HG03066 (cell line): ENCODE results near the gene C17orf100.

ENCODE experiments used
- ATAC-seq: cut with Tn5 transposase; IDR thresholded peaks from one replicate; pipeline ENCODE4 v1.9.1; 2021; ENCODE audit warnings: low read depth; ENCODE audit not compliant: unreplicated experiment

The C17orf100 gene

GRCh38 chr17:6651354-6651918 lies at the start of gene C17orf100, which contains the start of gene MED31:
Gene C17orf100, plus strand, starts transcription at chr17:6651762. Its CDS starts 152 bp downstream, at chr17:6651914.
Gene MED31, minus strand, starts transcription at chr17:6651605. Its CDS starts 77 bp downstream, at chr17:6651528.
- peak; percentile 88 for ATAC-seq

- no peak for ATAC-seq
Measured at GRCh38 chr17:6602141-6602540, 49.4 kb upstream of the C17orf100 start.

- no peak for ATAC-seq
Measured at GRCh38 chr17:6603744-6604325, 47.7 kb upstream of the C17orf100 start.

- ATAC-seq, result no peak
Measured at GRCh38 chr17:6605142-6605541, 46.4 kb upstream of the C17orf100 start.

GRCh38 chr17:6608321-6608720 lies 43.2 kb upstream of the C17orf100 start:
- no peak for ATAC-seq

- no peak for ATAC-seq
Measured at GRCh38 chr17:6610011-6610410, 41.6 kb upstream of the C17orf100 start.

- ATAC-seq, result no peak
Measured at GRCh38 chr17:6611231-6611630, 40.3 kb upstream of the C17orf100 start.

- no peak for ATAC-seq
Measured at GRCh38 chr17:6623941-6624340, 27.6 kb upstream of the C17orf100 start.

- no peak for ATAC-seq
Measured at GRCh38 chr17:6626616-6627015, 24.9 kb upstream of the C17orf100 start.

GRCh38 chr17:6627019-6627418 lies 24.5 kb upstream of the C17orf100 start:
- no peak for ATAC-seq

GRCh38 chr17:6630390-6630789 lies 21.2 kb upstream of the C17orf100 start:
- no peak for ATAC-seq

GRCh38 chr17:6632530-6632929 lies 19.0 kb upstream of the C17orf100 start:
- no peak for ATAC-seq

- ATAC-seq, result no peak
Measured at GRCh38 chr17:6633263-6633662, 18.3 kb upstream of the C17orf100 start.

- ATAC-seq, result no peak
Measured at GRCh38 chr17:6636105-6636504, 15.5 kb upstream of the C17orf100 start.

- ATAC-seq, result no peak
Measured at GRCh38 chr17:6636616-6637457, 14.7 kb upstream of the C17orf100 start.

GRCh38 chr17:6637458-6637840 lies 14.1 kb upstream of the C17orf100 start:
- no peak for ATAC-seq

- ATAC-seq, result no peak
Measured at GRCh38 chr17:6638046-6638908, 13.3 kb upstream of the C17orf100 start.

- ATAC-seq, result no peak
Measured at GRCh38 chr17:6639014-6639585, 12.5 kb upstream of the C17orf100 start.

GRCh38 chr17:6639586-6640535 lies 11.7 kb upstream of the C17orf100 start:
- no peak for ATAC-seq
